NCI-H524 treated with DMSO at 0.1 percent for 48 hours (cell line): ENCODE results near the gene MT1B.

Experiments used
- DNase-seq: peaks from one replicate; lab custom pipeline; 2025; lab: John Stamatoyannopoulos, UW

MT1B gene

DNA sequence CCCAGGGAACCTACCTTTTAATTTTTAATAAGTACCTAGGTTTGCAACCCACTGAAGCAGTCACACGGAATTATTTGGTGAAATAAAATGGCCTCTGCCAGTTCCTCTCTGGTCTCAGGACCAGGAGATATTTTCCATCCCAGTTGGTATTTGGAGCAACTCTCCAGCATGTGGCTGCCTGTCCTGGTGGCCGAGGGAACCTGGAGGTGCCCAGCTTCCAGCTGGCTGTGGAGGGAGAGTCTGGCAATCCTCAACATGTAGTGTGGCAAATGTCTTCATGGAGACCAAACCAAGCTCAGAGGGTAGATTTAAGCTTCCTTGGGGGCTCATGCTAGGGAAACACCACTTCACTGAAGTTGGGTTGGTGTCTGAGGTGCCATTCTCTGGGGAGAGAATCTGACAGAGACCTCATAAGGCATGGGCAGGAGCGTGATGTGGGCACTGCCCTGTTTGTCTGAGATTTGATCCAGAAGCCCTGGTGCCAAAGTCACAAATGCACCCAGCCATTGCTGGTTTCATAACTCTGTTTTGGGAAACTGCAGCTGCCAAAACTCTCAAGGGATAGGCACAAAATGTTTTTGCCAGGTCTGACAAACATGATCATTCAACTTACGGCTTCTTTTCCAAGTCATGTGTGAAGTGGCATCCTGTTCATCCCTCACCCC is 33.4 kb downstream of the MT1B start:
- no peak for DNase-seq

DNA sequence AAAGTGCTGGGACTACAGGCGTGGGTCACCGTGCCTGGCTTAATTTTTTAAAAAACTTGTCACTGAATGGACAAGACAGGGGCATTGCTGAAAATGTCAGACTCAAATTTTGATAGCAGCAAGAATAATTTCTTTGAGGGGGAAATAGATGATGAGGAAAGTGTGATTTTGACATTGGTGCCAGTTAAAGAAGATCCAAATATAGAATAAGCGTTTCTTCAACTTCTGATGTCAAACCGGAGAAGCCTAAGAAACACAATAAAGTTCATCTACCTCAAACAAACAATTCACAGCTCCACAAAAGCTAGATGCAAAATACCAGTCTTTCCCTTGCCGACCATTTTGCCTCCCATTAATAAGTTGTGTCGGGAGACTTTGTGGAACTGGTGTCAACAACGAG is 35.1 kb downstream of the MT1B start:
- DNase-seq, result no peak

- DNase-seq, result no peak
Observed at GRCh38 chr16:56688762-56689161, 37.1 kb downstream of the MT1B start.

- no peak for DNase-seq
Observed at GRCh38 chr16:56689171-56689570, 37.5 kb downstream of the MT1B start.

GRCh38 chr16:56690420-56691122 is 38.9 kb downstream of the MT1B start:
- no peak for DNase-seq

- no peak for DNase-seq
Observed at GRCh38 chr16:56691885-56692284, 40.2 kb downstream of the MT1B start.

- no peak for DNase-seq
Observed at GRCh38 chr16:56695246-56695645, 43.6 kb downstream of the MT1B start.

GRCh38 chr16:56697456-56698155 is 45.9 kb downstream of the MT1B start:
- no peak for DNase-seq

DNA sequence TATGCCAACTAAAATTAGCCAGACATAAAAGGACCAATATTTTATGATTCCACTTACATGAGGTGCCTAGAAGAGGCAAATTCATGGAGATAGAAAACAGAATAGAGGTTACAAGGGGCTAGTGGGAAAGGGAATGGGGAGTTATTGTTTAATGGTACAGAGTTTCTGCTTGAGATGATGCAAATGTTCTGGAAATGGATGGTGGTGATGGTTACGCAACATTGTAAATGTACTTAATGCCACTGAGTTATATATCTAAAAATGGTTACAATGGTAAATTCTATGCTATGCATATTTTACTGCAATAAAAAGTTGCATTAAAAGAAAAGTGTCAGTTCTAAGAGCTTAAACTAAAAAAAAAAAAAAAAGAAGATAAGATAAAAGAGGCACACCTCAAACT is 48.5 kb downstream of the MT1B start:
- DNase-seq, result no peak

GRCh38 chr16:56700631-56701030 is 48.9 kb downstream of the MT1B start:
- DNase-seq, result no peak

GRCh38 chr16:56701534-56701933 is 49.8 kb downstream of the MT1B start:
- no peak for DNase-seq
